Measurements from ENCODE around the gene ACADSB.

Gene ACADSB

GRCh38 chr10:123068087-123068853 is 59.5 kb downstream of the ACADSB start:
- TF ChIP-seq POLR2AphosphoS5 (IDR thresholded peaks at IDR 0.05; ENCODE audit: low read depth) (no peak), GABPA (IDR thresholded peaks at IDR 0.05; ENCODE audit: low read depth) (no peak), REST (IDR thresholded peaks at IDR 0.05; ENCODE audit: insufficient replicate concordance, low read depth) (no peak), SPI1 (IDR thresholded peaks at IDR 0.05; ENCODE audit: borderline replicate concordance, low read depth) (no peak)
- peaks cover 2% of the 10 kb centered on the region for H3K27me3 ChIP-seq (ENCODE audit: insufficient read depth, poor library complexity, severe bottlenecking)

GRCh38 chr10:123069246-123069986 is 60.6 kb downstream of the ACADSB start:
- Histone ChIP-seq H3K4me3 (replicated peaks; ENCODE audit: insufficient read depth, low read length) (no peak overlapping the region), H3K27me3 (ENCODE audit: insufficient read depth, poor library complexity, severe bottlenecking) (peaks cover 2% of the 10 kb centered on the region), H3K27ac (replicated peaks) (no peak overlapping the region)
- no peak for DNase-seq (ENCODE audit: low read depth in 1 of 2, low spot score in 1 of 2)
- no peak for TF ChIP-seq REST (IDR thresholded peaks at IDR 0.05; ENCODE audit: insufficient replicate concordance, low read depth)
- TF ChIP-seq GABPA (IDR thresholded peaks at IDR 0.05; ENCODE audit: low read depth) = no peak
- no peak for TF ChIP-seq SPI1 (IDR thresholded peaks at IDR 0.05; ENCODE audit: borderline replicate concordance, low read depth)
- no peak for TF ChIP-seq CTCF (IDR thresholded peaks at IDR 0.05; ENCODE audit: insufficient read depth, low read length)

More at GRCh38 chr10:123068087-123068853, 59.5 kb downstream of the ACADSB start:
- H3K4me3 ChIP-seq (replicated peaks; ENCODE audit: insufficient read depth, low read length) = no peak overlapping the region
- no peak overlapping the region for H3K27ac ChIP-seq (replicated peaks)
- DNase-seq (ENCODE audit: low read depth in 1 of 2, low spot score in 1 of 2) = no peak

- TF ChIP-seq GABPA (IDR thresholded peaks at IDR 0.05; ENCODE audit: low read depth) (no peak), SPI1 (IDR thresholded peaks at IDR 0.05; ENCODE audit: borderline replicate concordance, low read depth) (no peak), POLR2AphosphoS5 (IDR thresholded peaks at IDR 0.05; ENCODE audit: low read depth) (no peak), REST (IDR thresholded peaks at IDR 0.05; ENCODE audit: insufficient replicate concordance, low read depth) (no peak), CTCF (IDR thresholded peaks at IDR 0.05; ENCODE audit: insufficient read depth, low read length) (no peak)
- DNase-seq (ENCODE audit: low read depth in 1 of 2, low spot score in 1 of 2) = no peak
- no peaks in the 10 kb centered on the region for H3K27me3 ChIP-seq (ENCODE audit: insufficient read depth, poor library complexity, severe bottlenecking)
- H3K4me3 ChIP-seq (replicated peaks; ENCODE audit: insufficient read depth, low read length) = no peak overlapping the region
- no peak overlapping the region for H3K27ac ChIP-seq (replicated peaks)
Measured at GRCh38 chr10:123073187-123073586, 64.4 kb downstream of the ACADSB start.

Measured in HL-60 (cell line).